CD4-positive, alpha-beta T cell treated with Interleukin-21 for 1 hour (primary cell): ENCODE measurements around the gene WBP4.
"Not testable (repeated sequence)": the region's sequence is repeated elsewhere in the genome, so short reads cannot be mapped to it uniquely, and the experiment has no call there.

Source experiments
- DNase-seq: peaks from one replicate; pipeline ENCODE4 v3.0.0-alpha.2; 2020

WBP4 gene

GRCh38 chr13:41085961-41086585, 24.8 kb downstream of the WBP4 start:
- DNase-seq: no peak

DNA sequence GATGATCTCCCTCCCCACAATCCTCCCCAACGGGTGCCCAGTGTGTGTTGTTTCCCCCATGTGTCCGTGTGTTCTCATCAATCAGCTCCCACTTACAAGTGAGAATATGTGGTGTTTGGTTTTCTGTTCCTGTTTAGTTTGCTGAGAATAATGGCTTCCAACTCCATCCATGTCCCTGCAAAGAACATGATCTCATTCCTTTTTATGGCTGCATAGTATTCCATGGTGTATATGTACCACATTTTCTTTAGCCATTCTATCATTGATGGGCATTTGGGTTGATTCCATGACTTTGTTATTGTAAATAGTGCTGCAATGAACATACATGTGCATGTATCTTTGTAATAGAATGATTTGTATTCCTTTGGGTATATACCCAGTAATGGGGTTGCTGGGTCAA, 34.4 kb downstream of the WBP4 start:
- not testable (repeated sequence) for DNase-seq

GRCh38 chr13:41098761-41099160, 37.5 kb downstream of the WBP4 start:
- no peak for DNase-seq

DNA sequence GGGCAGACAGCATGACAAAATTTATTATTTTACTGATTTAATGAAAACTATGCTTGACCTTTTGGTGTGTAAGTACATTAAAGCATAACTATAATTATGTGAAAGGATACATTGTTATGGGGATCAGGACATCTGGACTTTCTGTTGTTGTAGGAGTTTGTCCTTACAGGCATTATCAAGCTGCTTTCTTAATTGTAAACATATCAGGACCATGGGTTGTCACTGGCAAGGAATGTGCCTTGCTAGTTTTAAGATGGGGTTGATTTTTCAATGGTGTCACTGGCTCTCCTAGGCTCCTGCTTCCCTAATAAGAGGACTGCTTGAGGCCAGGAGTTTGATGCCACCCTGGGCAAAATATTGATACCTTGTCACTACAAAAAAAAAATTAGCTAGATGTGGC, 38.7 kb downstream of the WBP4 start:
- DNase-seq: no peak

GRCh38 chr13:41107104-41107571, 45.8 kb downstream of the WBP4 start:
- DNase-seq: no peak

- DNase-seq: no peak
Observed at GRCh38 chr13:41107584-41108014, 46.3 kb downstream of the WBP4 start.

DNA sequence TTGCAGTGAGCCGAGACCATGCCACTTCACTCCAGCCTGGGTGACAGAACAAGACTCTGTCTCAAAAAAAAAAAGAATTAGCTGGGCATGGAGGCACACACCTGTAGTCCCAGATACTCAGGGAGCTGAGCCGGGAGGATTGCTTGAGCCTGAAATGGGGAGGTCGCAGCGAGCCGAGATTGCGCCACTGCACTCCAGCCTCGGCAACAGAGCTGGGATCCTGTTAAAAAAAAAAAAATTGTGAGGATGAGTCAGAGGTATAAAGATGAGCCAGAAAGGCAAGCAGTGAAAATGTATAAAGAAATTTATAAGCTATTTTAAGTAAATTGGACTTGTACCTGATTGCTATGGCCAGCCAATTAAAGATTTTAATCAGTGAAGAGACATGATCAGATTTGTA, 50.1 kb downstream of the WBP4 start:
- no peak for DNase-seq

GRCh38 chr13:41117869-41118268, 56.6 kb downstream of the WBP4 start:
- DNase-seq: no peak

- peak; percentile 49 for DNase-seq
Observed at GRCh38 chr13:41122838-41123237, 61.5 kb downstream of the WBP4 start.

DNA sequence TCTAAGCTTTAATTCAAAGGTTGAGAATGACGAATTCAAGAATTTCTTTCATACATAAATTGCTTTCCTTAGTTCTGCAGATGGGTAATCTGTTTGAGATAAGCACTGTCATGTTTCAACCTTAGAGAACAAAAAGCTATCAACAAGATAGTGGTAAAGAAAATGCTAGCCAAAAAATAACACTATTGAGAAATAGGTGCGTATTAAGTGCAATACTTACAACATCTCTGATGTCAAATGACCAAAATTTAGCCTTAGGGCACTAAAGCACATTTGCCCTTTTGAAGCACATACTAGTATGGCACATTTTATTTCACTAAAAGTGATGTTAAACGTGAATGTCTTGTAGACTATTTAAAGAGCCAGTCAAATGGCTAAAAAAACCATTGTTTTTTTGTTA, 66.4 kb downstream of the WBP4 start:
- no peak for DNase-seq

GRCh38 chr13:41130356-41130755, 69.0 kb downstream of the WBP4 start:
- peak; percentile 10 for DNase-seq

DNA sequence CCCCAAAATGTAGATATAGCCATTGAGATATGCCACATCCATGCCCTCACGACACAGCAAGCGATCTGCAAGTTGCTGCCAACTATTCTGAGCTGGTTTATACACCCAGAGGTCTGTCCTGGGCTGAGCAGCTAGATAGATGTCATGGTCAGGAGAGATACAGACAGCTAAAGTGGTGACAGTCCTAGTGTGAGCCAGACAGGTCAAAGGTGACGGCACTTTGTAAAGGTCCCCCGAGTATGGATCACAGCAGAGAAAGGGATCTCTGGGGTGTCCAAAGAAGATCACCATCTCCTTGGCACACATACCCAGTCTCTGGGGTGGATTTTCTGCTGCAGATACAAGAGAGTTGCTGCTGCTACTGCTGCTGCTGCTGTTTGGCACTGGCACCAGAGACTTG, 69.9 kb downstream of the WBP4 start:
- not testable (repeated sequence) for DNase-seq

GRCh38 chr13:41131660-41132511, 70.6 kb downstream of the WBP4 start:
- DNase-seq: not testable (repeated sequence)

GRCh38 chr13:41132512-41133152, 71.3 kb downstream of the WBP4 start, which contains the start of gene KBTBD6:
Gene KBTBD6, minus strand, starts transcription at chr13:41132802. Its CDS starts 291 bp downstream, at chr13:41132511.
- DNase-seq: peak; percentile 94
